ENCODE data around the gene SEC22B.
"Not testable (repeated sequence)": the region's sequence is repeated elsewhere in the genome, so short reads cannot be mapped to it uniquely, and the experiment has no call there.

SEC22B gene

DNA sequence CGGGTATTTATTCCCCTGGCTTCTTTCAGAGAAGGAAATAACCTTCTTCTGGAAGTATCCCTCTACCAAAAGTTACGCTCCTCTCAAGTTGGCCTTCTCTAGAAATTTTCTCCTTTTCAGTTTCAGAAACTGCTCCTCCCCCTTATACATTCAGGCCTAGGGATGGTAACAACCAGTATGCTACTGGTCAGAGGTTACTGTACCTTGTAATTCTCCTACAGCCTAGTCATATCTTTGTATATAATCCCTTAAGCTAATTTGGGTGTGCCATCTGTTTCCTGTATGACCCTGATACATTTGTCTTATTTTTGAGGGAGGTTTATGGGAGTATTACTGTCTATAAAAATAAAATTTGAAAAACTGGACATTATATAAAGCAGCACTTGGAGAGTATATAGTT, 14.3 kb downstream of the SEC22B start:
- peaks cover 33% of the 10 kb centered on the region for H3K36me3 Mint-ChIP-seq
- DNase-seq (ENCODE audit: low spot score in 2 of 2); ATAC-seq; H3K4me3 Mint-ChIP-seq; H3K4me1 Mint-ChIP-seq; H3K27ac Mint-ChIP-seq; H3K9me3 Mint-ChIP-seq: not testable (repeated sequence)

GRCh38 chr1:120158495-120158894, 17.8 kb downstream of the SEC22B start:
- H3K4me1 Mint-ChIP-seq; H3K9me3 Mint-ChIP-seq; DNase-seq (ENCODE audit: low spot score in 2 of 2); H3K4me3 Mint-ChIP-seq; H3K27ac Mint-ChIP-seq; ATAC-seq: not testable (repeated sequence)
- peaks cover 31% of the 10 kb centered on the region for H3K36me3 Mint-ChIP-seq

- not testable (repeated sequence) for ATAC-seq; H3K4me1 Mint-ChIP-seq; H3K4me3 Mint-ChIP-seq; H3K9me3 Mint-ChIP-seq; H3K27ac Mint-ChIP-seq; DNase-seq (ENCODE audit: low spot score in 2 of 2)
- peaks cover 27% of the 10 kb centered on the region for H3K36me3 Mint-ChIP-seq
Measured at GRCh38 chr1:120158086-120158485, 18.2 kb downstream of the SEC22B start.

DNA sequence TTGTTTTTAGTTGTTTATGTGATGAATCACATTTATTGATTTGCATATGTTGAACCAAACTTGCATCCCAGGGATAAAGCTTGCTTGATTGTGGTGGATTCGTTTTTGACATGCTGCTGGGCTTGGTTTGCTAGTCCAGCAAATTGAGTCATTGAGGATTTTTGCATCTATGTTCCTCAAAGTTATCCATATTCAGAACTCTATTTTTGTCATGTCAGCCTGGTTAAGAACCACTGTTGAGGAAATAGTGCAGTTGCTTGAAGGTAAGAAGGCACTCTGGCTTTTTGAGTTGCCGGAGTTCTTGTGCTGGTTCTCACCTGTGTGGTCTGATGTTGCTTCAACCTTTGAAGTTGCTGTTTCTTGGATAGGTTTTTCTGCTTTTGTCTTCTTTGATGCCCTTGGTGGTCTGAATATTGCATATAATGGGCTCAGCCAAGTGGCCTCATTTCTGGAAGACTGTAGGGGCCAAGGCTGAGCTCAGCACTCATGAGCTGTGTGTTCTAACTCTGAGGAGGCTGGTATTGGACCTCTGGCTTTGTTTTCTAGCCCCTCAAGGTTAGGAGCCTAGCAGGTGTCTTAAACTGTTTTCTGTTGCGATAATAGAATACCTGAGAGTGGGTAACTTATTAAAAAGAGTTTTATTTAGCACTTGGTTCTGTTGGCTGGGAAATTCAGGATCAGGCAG, 26.0 kb downstream of the SEC22B start:
- DNase-seq (ENCODE audit: low spot score in 2 of 2); H3K36me3 Mint-ChIP-seq; ATAC-seq; H3K4me3 Mint-ChIP-seq; H3K4me1 Mint-ChIP-seq; H3K27ac Mint-ChIP-seq; H3K9me3 Mint-ChIP-seq: not testable (repeated sequence)

GRCh38 chr1:120149420-120150059, 26.8 kb downstream of the SEC22B start:
- ATAC-seq; H3K27ac Mint-ChIP-seq; H3K4me1 Mint-ChIP-seq; DNase-seq (ENCODE audit: low spot score in 2 of 2); H3K36me3 Mint-ChIP-seq; H3K4me3 Mint-ChIP-seq; H3K9me3 Mint-ChIP-seq: not testable (repeated sequence)

GRCh38 chr1:120145806-120146205, 30.5 kb downstream of the SEC22B start:
- not testable (repeated sequence) for H3K36me3 Mint-ChIP-seq; DNase-seq (ENCODE audit: low spot score in 2 of 2); ATAC-seq; H3K27ac Mint-ChIP-seq; H3K4me3 Mint-ChIP-seq; H3K9me3 Mint-ChIP-seq
- peaks cover 28% of the 10 kb centered on the region for H3K4me1 Mint-ChIP-seq

DNA sequence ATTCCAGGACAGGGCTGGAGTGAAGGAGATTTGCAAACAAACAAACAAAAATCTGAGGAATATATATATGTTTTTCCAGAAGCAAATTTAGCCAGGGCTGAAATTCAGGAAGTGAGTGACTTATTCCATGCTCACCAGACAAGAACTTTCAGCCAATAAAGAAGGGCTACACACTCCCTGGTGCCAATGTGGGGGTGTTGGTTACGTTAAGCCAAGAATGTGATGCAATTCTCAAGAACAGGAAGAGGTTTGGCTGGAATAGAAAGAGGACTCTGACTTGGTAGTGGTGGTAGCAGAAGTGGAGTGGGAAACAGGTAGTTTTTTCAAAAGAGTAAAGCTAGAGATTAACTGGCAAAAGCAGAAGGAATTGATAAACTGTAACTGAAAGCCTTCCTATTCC, 31.7 kb downstream of the SEC22B start:
- ATAC-seq; H3K27ac Mint-ChIP-seq; DNase-seq (ENCODE audit: low spot score in 2 of 2); H3K9me3 Mint-ChIP-seq; H3K36me3 Mint-ChIP-seq; H3K4me3 Mint-ChIP-seq: not testable (repeated sequence)
- H3K4me1 Mint-ChIP-seq: peaks cover 29% of the 10 kb centered on the region

- not testable (repeated sequence) for ATAC-seq, H3K9me3 Mint-ChIP-seq, H3K4me3 Mint-ChIP-seq, H3K27ac Mint-ChIP-seq, H3K36me3 Mint-ChIP-seq
- H3K4me1 Mint-ChIP-seq: peaks cover 29% of the 10 kb centered on the region
- peak in 1 of 2 donors; percentile 53 for DNase-seq (ENCODE audit: low spot score in 2 of 2)
Measured at GRCh38 chr1:120144169-120144568, 32.2 kb downstream of the SEC22B start.

DNA sequence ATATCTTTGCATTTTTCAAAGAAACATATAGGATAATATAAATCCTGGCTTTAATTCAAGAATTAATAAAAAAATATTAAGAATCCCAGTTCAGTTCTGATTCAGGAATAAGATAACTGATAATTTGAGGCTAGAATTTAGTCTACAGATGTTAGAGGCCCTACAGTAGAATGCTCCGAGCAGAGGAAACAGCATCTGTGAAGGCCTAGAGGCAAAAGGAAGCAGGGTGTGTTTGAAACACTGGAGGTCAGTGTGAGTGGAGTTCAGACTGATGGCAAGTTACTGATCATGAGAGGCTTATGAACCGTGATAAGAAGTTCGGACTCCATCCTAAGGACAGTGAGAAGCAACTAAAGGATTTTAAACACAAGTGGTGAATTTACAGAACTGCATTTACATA, 33.0 kb downstream of the SEC22B start:
- not testable (repeated sequence) for DNase-seq (ENCODE audit: low spot score in 2 of 2); H3K36me3 Mint-ChIP-seq; H3K9me3 Mint-ChIP-seq; ATAC-seq; H3K27ac Mint-ChIP-seq
- Mint-ChIP-seq H3K4me3 (peak overlapping the region; percentile 40), H3K4me1 (peaks cover 29% of the 10 kb centered on the region)

DNA sequence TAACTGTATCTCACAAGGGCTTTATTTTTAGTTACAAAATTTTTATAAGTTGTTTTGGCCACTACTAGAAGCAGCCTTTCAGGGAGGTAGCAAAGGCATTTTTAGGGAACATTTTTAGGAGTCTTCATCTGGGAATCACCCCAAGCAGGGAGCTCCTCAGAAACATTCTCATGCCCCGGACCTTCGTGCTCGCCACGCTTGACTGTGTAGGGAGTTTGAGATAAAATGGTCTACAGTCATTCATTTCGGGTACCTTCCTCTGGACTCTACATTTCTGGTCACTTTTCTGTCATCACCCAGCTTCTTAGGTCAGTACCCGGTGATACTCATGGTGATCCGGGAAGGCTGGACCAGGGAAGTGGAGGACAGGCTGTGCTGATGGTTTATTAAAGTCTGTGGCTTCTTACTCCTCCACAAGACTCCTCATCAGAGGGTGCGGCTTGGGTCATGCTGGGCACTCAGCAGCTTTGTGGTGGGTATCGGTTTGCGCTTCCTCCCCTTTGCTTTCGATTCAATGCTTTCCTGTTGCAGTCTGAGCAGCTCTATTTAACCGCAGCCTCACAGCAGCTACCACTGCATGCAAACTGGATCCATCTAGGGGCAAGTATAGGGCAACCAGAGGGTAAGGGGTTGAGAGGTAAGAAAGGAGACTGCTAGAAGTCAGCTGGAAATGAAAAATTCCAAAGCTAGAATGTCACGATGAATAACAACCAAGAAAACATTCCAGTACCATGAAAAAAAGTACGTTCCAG, 33.6 kb downstream of the SEC22B start:
- H3K36me3 Mint-ChIP-seq, H3K9me3 Mint-ChIP-seq, H3K27ac Mint-ChIP-seq: not testable (repeated sequence)
- peaks cover 29% of the 10 kb centered on the region for H3K4me1 Mint-ChIP-seq
- peak; percentile 37 to 75 for DNase-seq (ENCODE audit: low spot score in 2 of 2)
- H3K4me3 Mint-ChIP-seq: peak overlapping the region; percentile 40
- peak; percentile 96 for ATAC-seq

- ATAC-seq: peak; percentile 38
Measured at GRCh38 chr1:120141865-120142264, 34.5 kb downstream of the SEC22B start.

GRCh38 chr1:120140656-120141265, 35.6 kb downstream of the SEC22B start:
- peak; percentile 78 for ATAC-seq
- not testable (repeated sequence) for H3K27ac Mint-ChIP-seq; DNase-seq (ENCODE audit: low spot score in 2 of 2); H3K9me3 Mint-ChIP-seq; H3K4me3 Mint-ChIP-seq; H3K36me3 Mint-ChIP-seq
- H3K4me1 Mint-ChIP-seq: peaks cover 29% of the 10 kb centered on the region

More at GRCh38 chr1:120141865-120142264, 34.5 kb downstream of the SEC22B start:
- Mint-ChIP-seq H3K4me1 (peaks cover 29% of the 10 kb centered on the region), H3K4me3 (peak overlapping the region; percentile 40)
- H3K36me3 Mint-ChIP-seq; H3K9me3 Mint-ChIP-seq; DNase-seq (ENCODE audit: low spot score in 2 of 2); H3K27ac Mint-ChIP-seq: not testable (repeated sequence)

DNA sequence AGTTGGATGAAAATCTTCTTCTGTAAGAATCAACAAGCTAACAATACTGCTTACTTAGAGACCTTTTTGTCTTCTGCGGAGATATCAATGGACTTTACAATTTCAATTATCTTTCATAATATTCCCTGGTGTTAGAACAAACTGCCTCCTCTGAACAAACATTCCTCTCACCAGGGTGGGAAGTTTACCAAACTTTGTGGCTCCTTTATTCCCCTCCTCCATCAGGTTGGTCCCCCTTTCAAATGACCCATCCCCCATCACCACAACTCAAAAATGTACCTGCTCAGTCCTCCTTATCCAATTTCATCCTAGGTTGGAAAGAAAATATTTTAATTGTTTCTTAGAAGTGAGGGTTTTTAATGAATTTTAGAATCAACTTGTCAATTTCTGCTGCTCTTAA, 40.2 kb downstream of the SEC22B start:
- not testable (repeated sequence) for H3K4me1 Mint-ChIP-seq; H3K4me3 Mint-ChIP-seq; DNase-seq (ENCODE audit: low spot score in 2 of 2); H3K9me3 Mint-ChIP-seq; H3K36me3 Mint-ChIP-seq; ATAC-seq; H3K27ac Mint-ChIP-seq

DNA sequence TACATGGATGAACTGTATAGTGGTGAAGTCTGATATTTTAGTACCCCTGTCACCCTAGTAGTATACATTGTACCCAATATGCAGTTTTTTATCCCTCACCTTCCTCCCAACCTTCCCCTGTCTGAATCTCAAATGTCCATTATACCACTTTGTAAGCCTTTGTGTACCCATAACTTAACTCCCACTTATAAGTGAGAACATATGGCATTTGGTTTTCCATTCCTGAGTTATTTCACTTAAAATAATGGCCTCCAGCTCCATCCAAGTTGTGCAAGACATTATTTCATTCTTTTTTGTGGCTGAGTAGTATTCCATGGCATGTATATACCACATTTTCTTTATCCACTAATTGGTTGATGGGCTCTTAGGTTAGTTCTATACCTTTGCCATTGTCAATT, 42.4 kb downstream of the SEC22B start:
- H3K36me3 Mint-ChIP-seq; H3K4me3 Mint-ChIP-seq; H3K9me3 Mint-ChIP-seq; ATAC-seq; H3K4me1 Mint-ChIP-seq; DNase-seq (ENCODE audit: low spot score in 2 of 2); H3K27ac Mint-ChIP-seq: not testable (repeated sequence)

GRCh38 chr1:120133228-120133927, 42.9 kb downstream of the SEC22B start:
- no peak for ATAC-seq
- Mint-ChIP-seq H3K4me1 (no peaks in the 10 kb centered on the region), H3K9me3 (no peaks in the 10 kb centered on the region), H3K4me3 (no peak overlapping the region), H3K27ac (no peak overlapping the region), H3K36me3 (no peaks in the 10 kb centered on the region)
- no peak for DNase-seq (ENCODE audit: low spot score in 2 of 2)

Data from stimulated activated effector memory CD8-positive, alpha-beta T cell treated with anti-CD3 and anti-CD28 coated beads, Interleukin-12 subunit alpha, Interleukin-12 subunit beta, amount 100 ng/mL, for 72 hours (primary cell).